NCI-H1105 (cell line): ENCODE data around the gene PPP1R16B.
"Not testable (repeated sequence)": the region's sequence is repeated elsewhere in the genome, so short reads cannot be mapped to it uniquely, and the experiment has no call there.

Experiments used
- DNase-seq: peaks from one replicate; lab custom pipeline; 2025; lab: John Stamatoyannopoulos, UW

Gene PPP1R16B

DNA sequence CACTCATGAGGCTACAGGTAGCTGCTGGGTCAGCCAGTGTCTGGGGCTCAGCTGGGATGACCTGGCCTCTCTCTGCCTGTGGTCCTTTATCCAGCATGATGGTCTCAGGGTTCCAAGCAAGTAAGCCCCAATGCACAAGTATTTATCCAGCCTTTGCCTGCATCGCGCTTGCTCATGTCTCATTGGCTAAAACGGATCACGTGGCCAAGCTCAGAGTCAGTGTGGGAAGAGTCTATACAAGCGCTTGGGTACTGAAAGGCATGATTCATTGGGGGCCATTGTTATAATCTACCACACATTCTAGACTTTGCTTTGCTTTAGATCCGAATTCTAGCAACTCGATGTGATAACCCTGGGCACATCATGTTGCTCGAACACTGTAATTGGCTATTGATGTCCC is 48.3 kb downstream of the PPP1R16B start:
- DNase-seq, result no peak

DNA sequence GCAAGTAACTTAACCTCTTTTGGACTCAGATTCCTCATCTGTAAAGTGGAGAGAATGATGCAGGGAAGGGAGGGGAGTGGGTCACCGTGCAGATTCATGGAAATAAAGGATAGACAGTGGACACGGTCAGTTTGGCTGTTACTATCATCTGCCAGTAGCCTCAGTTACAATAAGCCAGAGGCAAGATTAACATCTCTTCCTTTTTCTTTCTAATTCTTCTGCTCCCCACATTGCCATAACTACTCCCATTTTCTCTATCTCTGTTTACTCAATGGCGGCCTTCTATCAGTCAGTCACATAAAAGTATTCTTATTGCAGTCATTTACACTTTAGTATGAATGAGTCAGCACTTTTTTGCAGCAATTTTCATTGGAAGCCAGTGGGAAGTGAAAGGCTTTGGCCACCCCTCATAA is 49.2 kb downstream of the PPP1R16B start:
- DNase-seq, result no peak

- no peak for DNase-seq
Measured at GRCh38 chr20:38855356-38855755, 49.9 kb downstream of the PPP1R16B start.

DNA sequence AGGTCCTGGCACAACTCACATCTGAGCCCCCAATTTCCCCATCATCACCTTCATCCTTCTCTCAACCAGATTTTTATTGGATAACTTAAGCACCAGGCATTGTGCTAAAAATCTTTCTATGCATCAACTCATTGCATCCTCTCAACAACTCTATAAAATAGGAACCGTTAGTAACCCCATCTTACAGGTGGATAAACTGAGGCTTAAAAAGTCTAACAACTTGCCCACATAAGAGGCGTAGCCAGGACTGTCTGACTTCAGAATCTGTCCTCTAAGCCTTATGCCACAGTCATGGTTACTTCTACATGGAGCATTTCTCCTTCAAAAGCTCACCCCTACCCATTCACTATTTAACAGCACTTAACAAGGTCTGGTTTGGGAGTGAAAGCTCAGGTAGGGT is 51.1 kb downstream of the PPP1R16B start:
- DNase-seq, result no peak

DNA sequence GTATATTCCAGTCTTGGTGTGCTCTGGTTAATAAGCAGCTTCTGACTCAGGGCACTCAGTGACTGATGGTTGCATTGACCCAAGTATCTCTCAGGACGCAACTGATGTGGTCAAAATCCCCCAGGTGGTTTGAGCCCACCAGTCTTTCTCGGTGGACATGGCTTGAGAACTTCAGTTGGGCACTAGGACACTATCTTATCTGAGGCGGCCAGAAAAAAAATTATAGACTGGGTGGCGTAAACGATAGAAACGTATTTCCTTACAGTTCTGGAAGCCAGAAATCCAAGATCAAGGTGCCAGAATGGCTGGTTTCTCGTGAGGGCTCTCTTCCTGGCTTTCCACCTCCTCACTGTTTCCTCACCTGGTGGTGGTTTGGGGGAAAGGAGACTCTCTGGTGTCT is 52.2 kb downstream of the PPP1R16B start:
- DNase-seq, result no peak

DNA sequence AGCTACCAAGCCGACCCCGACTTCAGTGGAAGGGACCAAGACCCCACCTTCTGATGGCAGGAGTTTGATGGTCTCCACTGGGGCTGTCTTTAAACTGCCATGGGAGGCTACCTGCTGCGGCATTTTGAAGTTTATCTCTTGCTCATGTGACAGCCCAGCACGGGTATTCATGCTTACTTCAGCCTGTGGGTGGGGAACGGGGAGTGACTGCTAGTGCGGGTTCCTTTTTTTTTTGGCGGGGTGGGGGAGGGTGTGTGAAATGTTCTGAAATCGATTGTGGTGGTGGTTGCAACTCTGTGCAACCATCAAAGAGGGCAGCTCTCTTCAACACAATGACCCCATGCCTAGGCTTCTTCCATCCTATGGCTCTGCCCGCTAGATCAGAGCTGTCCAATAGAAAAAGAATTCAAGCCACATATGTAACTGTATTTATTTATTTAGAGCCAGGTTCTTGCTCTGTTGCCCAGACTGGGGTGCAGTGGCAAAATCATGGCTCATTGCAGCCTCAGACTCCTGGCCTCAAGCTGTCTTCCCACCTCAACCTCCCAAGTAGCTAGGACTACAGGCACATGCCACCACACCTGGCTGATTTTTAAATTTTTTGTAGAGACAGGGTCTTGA is 53.7 kb downstream of the PPP1R16B start:
- DNase-seq, result no peak

GRCh38 chr20:38859857-38860256 is 54.4 kb downstream of the PPP1R16B start:
- DNase-seq, result not testable (repeated sequence)

DNA sequence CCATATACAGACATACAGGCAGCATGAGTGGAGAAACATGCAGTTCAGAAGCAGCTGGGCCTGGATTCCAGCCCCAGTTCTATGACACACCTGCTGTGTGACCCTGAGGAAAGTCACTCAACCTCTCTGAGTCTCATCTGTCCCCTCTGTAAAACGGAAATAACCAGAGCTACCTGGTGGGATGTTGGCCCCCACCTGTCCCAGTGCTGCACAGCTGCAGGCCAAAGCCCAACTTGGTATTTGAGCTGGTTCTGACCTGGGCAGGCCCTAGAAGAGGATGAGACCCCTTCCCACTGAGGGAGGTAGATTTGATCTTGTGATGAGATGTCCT is 55.5 kb downstream of the PPP1R16B start:
- DNase-seq, result no peak

GRCh38 chr20:38862226-38862625 is 56.7 kb downstream of the PPP1R16B start:
- no peak for DNase-seq

- no peak for DNase-seq
Measured at GRCh38 chr20:38863024-38863851, 57.7 kb downstream of the PPP1R16B start.

- DNase-seq, result no peak
Measured at GRCh38 chr20:38864662-38865061, 59.2 kb downstream of the PPP1R16B start.

DNA sequence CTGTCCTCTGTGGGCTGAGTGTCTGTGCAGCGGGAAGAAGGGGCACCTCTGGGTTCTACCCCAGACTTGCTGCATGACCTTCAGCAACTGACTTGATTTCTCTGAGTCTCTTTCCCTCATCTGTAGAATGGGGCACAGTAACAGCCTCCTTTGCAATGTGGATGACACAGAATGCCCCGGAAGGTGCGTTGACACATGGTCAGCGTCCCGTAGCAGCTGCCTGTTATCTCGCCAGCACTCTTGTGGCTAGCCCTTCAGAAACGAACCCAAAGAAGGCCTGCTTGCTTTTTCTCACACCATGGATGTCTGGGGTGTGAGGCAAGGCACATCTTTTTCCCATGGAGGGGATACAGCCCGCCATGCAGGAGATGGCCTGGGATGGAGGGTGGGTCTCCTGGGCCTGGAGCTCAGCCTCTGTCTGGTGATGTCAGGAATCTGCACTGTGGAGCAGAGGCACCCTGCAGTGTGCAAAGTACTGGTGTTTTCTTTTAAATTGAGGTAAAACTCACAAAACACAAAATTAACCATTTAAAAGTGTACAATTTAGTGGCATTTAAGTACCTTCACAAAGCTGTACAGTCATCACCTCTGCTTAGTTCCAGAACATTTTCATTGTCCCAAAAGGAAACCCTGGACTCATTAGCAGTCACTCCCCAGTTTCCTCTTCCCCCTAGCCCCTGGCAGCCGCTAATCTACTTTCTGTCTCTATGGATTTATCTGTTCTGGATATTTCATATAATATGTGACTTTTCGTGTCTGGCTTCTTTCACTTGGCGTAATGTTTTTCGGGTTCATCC is 61.0 kb downstream of the PPP1R16B start:
- DNase-seq, result no peak

- no peak for DNase-seq
Measured at GRCh38 chr20:38867062-38867359, 61.5 kb downstream of the PPP1R16B start.

DNA sequence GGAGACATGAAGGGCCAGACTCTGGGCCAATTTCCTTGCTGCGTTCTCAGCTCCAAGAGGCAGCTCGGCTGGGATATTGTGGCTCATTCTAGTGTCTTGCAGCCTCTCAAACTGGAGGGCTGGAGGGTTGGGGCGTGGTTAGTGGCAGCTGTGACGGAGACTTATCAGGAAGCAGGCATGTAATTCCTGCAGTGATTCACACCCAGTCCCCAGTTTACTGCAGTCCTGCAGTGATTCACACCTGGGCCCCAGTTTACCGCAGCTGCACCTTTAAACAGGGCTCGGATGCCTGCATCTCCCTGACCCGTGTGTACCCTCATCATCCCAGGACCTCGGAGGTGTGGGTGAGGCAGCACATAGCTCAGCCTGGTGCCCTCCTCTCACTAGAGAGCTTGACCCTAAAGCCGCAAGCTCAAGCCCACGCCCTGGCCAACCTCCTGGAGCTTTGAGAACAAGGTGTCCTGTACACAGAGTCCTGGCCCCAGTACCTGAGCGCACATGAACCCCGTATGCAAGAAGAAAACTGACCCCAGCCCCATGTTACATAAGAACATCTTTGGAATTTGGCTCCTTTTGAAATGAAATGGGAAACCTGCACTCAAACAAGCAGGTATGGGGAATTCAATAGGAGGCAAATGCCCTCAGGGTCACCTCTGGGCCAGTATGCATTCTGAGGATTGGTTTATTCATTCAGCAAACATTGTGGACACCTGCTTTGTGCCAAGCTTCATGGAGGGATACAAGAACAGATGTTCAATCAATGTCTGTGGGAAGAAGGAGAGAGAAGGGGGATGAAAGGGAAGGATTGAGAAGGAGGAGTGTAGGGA is 65.4 kb downstream of the PPP1R16B start:
- no peak for DNase-seq

- no peak for DNase-seq
Measured at GRCh38 chr20:38871560-38871953, 66.1 kb downstream of the PPP1R16B start.

DNA sequence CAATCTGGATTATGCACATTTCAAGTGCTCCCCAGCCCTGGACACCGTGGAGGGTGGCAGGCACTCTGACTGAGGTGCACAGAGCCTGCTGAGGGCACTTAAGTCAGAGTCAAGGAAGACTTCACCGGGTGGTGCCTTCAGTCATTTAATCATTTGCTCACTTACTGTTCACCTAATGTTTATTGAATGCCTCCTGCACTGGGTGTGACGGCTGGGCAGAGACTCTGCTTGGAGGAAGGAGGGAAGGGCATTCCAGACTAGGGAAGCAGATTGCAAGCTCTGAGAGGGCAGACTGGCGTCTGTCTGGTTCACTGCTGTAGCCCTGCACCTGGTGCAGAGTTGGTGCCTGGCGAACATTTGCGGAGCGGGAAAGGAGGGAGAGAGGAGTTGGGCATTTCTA is 66.5 kb downstream of the PPP1R16B start:
- DNase-seq, result no peak

- no peak for DNase-seq
Measured at GRCh38 chr20:38872491-38873049, 67.1 kb downstream of the PPP1R16B start.

DNA sequence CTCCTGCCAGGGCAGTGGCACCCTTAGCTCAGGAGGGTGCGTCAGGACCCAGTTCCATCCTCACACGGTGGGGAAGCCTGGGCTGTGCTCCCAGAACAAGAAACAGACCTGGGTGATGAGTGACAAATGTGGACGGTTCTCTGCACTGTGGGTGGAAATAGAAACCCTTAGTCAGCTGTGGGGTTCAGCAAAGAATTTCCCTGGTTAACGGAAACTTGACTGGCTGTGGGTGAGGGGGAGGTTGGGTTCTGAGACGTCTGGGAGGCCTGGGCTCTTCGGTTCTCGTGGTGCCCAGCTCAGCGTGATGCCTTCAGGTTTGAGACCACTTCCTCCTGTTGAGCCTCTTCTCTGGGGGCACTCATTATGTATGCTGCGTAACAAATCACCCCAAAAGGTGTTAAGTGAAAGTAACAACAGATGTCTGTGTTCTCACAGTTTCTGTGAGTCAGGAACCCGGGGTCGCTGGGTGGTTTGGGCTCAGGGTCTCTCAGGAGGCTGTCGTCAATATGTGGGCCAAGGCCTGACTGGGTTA is 67.6 kb downstream of the PPP1R16B start:
- no peak for DNase-seq

GRCh38 chr20:38874460-38875174 is 69.1 kb downstream of the PPP1R16B start:
- DNase-seq, result no peak

DNA sequence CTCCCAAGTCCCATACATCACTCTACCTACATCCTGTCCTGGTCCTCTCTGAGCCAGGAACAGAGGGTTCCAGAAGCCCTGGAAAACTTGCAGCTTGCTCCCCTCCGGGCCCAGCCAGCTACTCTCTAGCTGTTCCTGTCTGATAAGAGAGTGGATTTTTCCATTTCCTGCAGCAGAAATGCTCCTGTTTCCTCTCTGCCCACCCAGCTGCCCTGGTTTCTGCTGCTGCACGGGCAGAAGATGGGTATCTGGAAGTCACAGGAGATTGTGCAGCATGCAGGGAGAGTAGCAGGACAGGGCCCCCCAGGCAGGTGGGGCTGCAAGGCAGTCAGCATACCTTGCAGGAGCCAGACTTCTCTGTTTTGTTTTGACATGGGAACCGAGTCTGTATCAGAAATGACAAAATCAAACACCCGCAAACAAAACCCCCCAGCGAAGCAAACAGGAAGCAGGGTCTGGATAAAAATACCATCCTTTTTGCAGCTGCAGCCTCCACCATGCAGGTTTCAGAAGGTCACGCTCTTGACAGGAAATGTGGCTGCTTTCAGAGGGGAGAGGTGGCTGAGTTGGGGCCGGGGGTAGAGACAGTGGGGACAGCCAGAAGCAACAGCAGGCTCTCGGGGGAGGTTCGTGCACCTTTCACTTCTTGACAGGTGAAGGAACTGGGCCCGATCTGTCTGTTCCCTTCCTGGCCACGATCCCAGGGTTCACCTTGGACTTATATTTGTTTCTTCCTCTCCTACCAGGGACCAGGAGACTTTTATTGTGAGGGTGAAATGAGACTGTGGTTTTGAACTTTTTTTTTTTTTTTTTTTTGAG is 69.9 kb downstream of the PPP1R16B start:
- no peak for DNase-seq
